GM18526 (cell line): ENCODE data around the gene AGER.
A peak's percentile ranks its signal among the peaks of the same experiment; 100 is the strongest.

Experiments
- POLR2A ChIP-seq: IDR thresholded peaks from 3 replicates; pipeline ENCODE4 v1.6.1; 2011; ENCODE audit not compliant: insufficient read length; ENCODE audit errors: extremely low read depth

AGER gene

GRCh38 chr6:32190911-32191677, 7.0 kb upstream of the AGER start:
- no peak for TF ChIP-seq POLR2A

GRCh38 chr6:32190054-32190851, 6.2 kb upstream of the AGER start, which contains the start of gene PBX2:
Gene PBX2 (minus strand): TSS chr6:32190202. CDS start chr6:32189915, 287 bp downstream.
- peak; percentile 74 for TF ChIP-seq POLR2A

- TF ChIP-seq POLR2A, result no peak
Measured at GRCh38 chr6:32189742-32190053, 5.6 kb upstream of the AGER start.

- no peak for TF ChIP-seq POLR2A
Measured at GRCh38 chr6:32189069-32189741, 5.2 kb upstream of the AGER start.

- no peak for TF ChIP-seq POLR2A
Measured at GRCh38 chr6:32188381-32189068, 4.5 kb upstream of the AGER start.

- no peak for TF ChIP-seq POLR2A
Measured at GRCh38 chr6:32187009-32187709, 3.1 kb upstream of the AGER start.

- TF ChIP-seq POLR2A, result peak; percentile 31
Measured at GRCh38 chr6:32183483-32184083, 470 bp downstream of the AGER start.

- no peak for TF ChIP-seq POLR2A
Measured at GRCh38 chr6:32183030-32183429, 1.0 kb downstream of the AGER start.

GRCh38 chr6:32182555-32182981, 1.5 kb downstream of the AGER start:
- no peak for TF ChIP-seq POLR2A

GRCh38 chr6:32181915-32182529, 2.0 kb downstream of the AGER start:
- no peak for TF ChIP-seq POLR2A

- no peak for TF ChIP-seq POLR2A
Measured at GRCh38 chr6:32181148-32181702, 2.8 kb downstream of the AGER start.

- TF ChIP-seq POLR2A, result no peak
Measured at GRCh38 chr6:32179766-32180405, 4.2 kb downstream of the AGER start.
